Mesenchymal stem cell (in vitro differentiated cells and primary cell): ENCODE measurements around the gene DPPA3.

ENCODE experiments used
- DNase-seq: peaks from one replicate; pipeline ENCODE4 v3.0.0-alpha.2; 2013
- H2AFZ ChIP-seq: one replicate; pipeline ENCODE4 v1.6.1; 2013; ENCODE audit warnings: low read depth, mild to moderate bottlenecking, control low read depth, inconsistent platforms, low read length, moderate library complexity
- H2AK5ac ChIP-seq: 2 replicates; pipeline ENCODE4 v1.6.1; 2013; ENCODE audit warnings: low read length, moderate library complexity, mild to moderate bottlenecking, inconsistent platforms; ENCODE audit not compliant: severe bottlenecking
- H2BK120ac ChIP-seq: one replicate; pipeline ENCODE4 v1.6.1; 2013; ENCODE audit warnings: low read depth, mild to moderate bottlenecking, inconsistent platforms, low read length, moderate library complexity
- H2BK12ac ChIP-seq, 2 experiments: one replicate each; pipeline ENCODE4 v1.6.1; 2013; ENCODE audit warnings: inconsistent platforms in 2 of 2, low read length in 2 of 2, mild to moderate bottlenecking in 2 of 2, moderate library complexity in 2 of 2, control low read depth in 1 of 2
- H2BK15ac ChIP-seq: one replicate; pipeline ENCODE4 v1.6.1; 2013; ENCODE audit warnings: mild to moderate bottlenecking, low read depth, inconsistent platforms; ENCODE audit not compliant: poor library complexity, severe bottlenecking
- H2BK5ac ChIP-seq: 2 replicates; pipeline ENCODE4 v1.6.1; 2013; ENCODE audit warnings: low read depth, mild to moderate bottlenecking, low read length, control low read depth, inconsistent platforms; ENCODE audit not compliant: poor library complexity, severe bottlenecking
- H3K14ac ChIP-seq, 2 experiments: one replicate each; pipeline ENCODE4 v1.6.1; 2013; ENCODE audit warnings: inconsistent platforms in 2 of 2, low read length in 2 of 2, control low read depth in 1 of 2, mild to moderate bottlenecking in 1 of 2, moderate library complexity in 1 of 2
- H3K18ac ChIP-seq, 2 experiments: one replicate each; pipeline ENCODE4 v1.6.1; 2013; ENCODE audit warnings: inconsistent platforms in 2 of 2, low read length in 2 of 2, control low read depth in 1 of 2, low read depth in 1 of 2, mild to moderate bottlenecking in 1 of 2
- H3K23ac ChIP-seq, 2 experiments: one replicate each; pipeline ENCODE4 v1.6.1; 2013; ENCODE audit warnings: inconsistent platforms in 2 of 2, low read length in 2 of 2, mild to moderate bottlenecking in 2 of 2, moderate library complexity in 2 of 2, control low read depth in 1 of 2
- H3K27ac ChIP-seq: 2 replicates; pipeline ENCODE4 v1.5.1; 2013; ENCODE audit warnings: mild to moderate bottlenecking, moderate library complexity, low read length, control low read depth, inconsistent platforms; ENCODE audit not compliant: poor library complexity, severe bottlenecking
- H3K27me3 ChIP-seq, 2 experiments: 2 replicates each; pipeline versions ENCODE4 v1.6.1 to v1.7.0; 2013; ENCODE audit warnings: low read length in 2 of 2, mild to moderate bottlenecking in 2 of 2, moderate library complexity in 2 of 2, control low read depth in 1 of 2, inconsistent platforms in 1 of 2; ENCODE audit not compliant: control insufficient read depth in 1 of 2, insufficient read depth in 1 of 2
- H3K36me3 ChIP-seq, 2 experiments: 2 replicates each; pipeline versions ENCODE4 v1.6.1 to v1.7.0; 2013; ENCODE audit warnings: low read length in 2 of 2, control low read depth in 1 of 2, inconsistent platforms in 1 of 2, low read depth in 1 of 2, mild to moderate bottlenecking in 1 of 2; ENCODE audit not compliant: insufficient read depth in 2 of 2, control insufficient read depth in 1 of 2
- H3K4ac ChIP-seq, 2 experiments: one replicate each; pipeline ENCODE4 v1.6.1; 2013; ENCODE audit warnings: inconsistent platforms in 2 of 2, low read length in 2 of 2, mild to moderate bottlenecking in 2 of 2, moderate library complexity in 2 of 2, control low read depth in 1 of 2, low read depth in 1 of 2
- H3K4me1 ChIP-seq: 2 replicates; pipeline ENCODE4 v1.6.1; 2013; ENCODE audit warnings: low read depth, low read length, control low read depth; ENCODE audit not compliant: control insufficient read depth, insufficient read depth
- H3K4me2 ChIP-seq: 2 replicates; pipeline ENCODE4 v1.6.1; 2013; ENCODE audit warnings: low read length, mild to moderate bottlenecking, inconsistent platforms; ENCODE audit not compliant: poor library complexity, severe bottlenecking
- H3K4me3 ChIP-seq, 2 experiments: 2 replicates each; pipeline versions ENCODE4 v1.5.1 to v1.7.0; 2013; ENCODE audit warnings: low read length in 2 of 2, mild to moderate bottlenecking in 2 of 2, control low read depth in 1 of 2, low read depth in 1 of 2; ENCODE audit not compliant: insufficient read depth in 1 of 2
- H3K79me1 ChIP-seq: replicated peaks from 2 replicates; pipeline ENCODE4 v1.6.1; 2013; ENCODE audit warnings: mild to moderate bottlenecking, control low read depth, low read length, inconsistent platforms; ENCODE audit not compliant: poor library complexity, severe bottlenecking
- H3K9ac ChIP-seq: 2 replicates; pipeline ENCODE4 v1.7.0; 2013; ENCODE audit warnings: mild to moderate bottlenecking, low read length, moderate library complexity
- H3K9me3 ChIP-seq: 2 replicates; pipeline ENCODE4 v1.7.0; 2013; ENCODE audit warnings: mild to moderate bottlenecking, low read length; ENCODE audit not compliant: control insufficient read depth
- H4K8ac ChIP-seq: one replicate; pipeline ENCODE4 v1.6.1; 2013; ENCODE audit warnings: inconsistent platforms, mild to moderate bottlenecking, low read length, moderate library complexity
- H4K91ac ChIP-seq: one replicate; pipeline ENCODE4 v1.6.1; 2013; ENCODE audit warnings: mild to moderate bottlenecking, low read length, inconsistent platforms
- WGBS: methylation state at CpG from one replicate; pipeline ENCODE4 v1.1.7; 2013; ENCODE audit warnings: mixed read lengths; 5-methylcytosine and 5-hydroxymethylcytosine counted together

DPPA3 gene

GRCh38 chr12:7695237-7695560 is 16.0 kb upstream of the DPPA3 start:
- no peak for DNase-seq
- no peaks in the 10 kb centered on the region for H3K9me3 ChIP-seq
- H3K27ac ChIP-seq = no peak overlapping the region
- no peak overlapping the region for H3K9ac ChIP-seq
- no peak overlapping the region for H4K8ac ChIP-seq
- H2AFZ ChIP-seq = no peak overlapping the region
- H2BK120ac ChIP-seq = no peak overlapping the region
- no peak overlapping the region for H2BK15ac ChIP-seq
- H3K14ac ChIP-seq = no peak overlapping the region
- H3K4ac ChIP-seq = no peak overlapping the region
- H3K27me3 ChIP-seq = peaks cover 0 to 4% of the 10 kb centered on the region in 2 experiments
- no peak overlapping the region for H2BK12ac ChIP-seq
- H2BK5ac ChIP-seq = no peak overlapping the region
- 82% methylated on average over 10 of the region's 10 CpGs for WGBS
- no peaks in the 10 kb centered on the region for H3K79me1 ChIP-seq
- no peaks in the 10 kb centered on the region for H3K4me1 ChIP-seq
- H4K91ac ChIP-seq = no peak overlapping the region
- H3K4me3 ChIP-seq = no peak overlapping the region
- no peak overlapping the region for H3K18ac ChIP-seq
- H3K36me3 ChIP-seq = no peaks in the 10 kb centered on the region
- H3K23ac ChIP-seq = no peak overlapping the region
- no peak overlapping the region for H2AK5ac ChIP-seq
- no peak overlapping the region for H3K4me2 ChIP-seq

GRCh38 chr12:7695566-7696197 is 15.6 kb upstream of the DPPA3 start, which contains the start of gene GDF3:
GDF3 (minus strand) TSS chr12:7695775; CDS start chr12:7695728, 47 bp downstream.
- WGBS = 58% methylated on average over 6 of the region's 7 CpGs
- Histone ChIP-seq H2AK5ac (no peak within 1 kb of the TSS), H3K18ac (no peak within 1 kb of the TSS), H3K4me3 (no peak within 1 kb of the TSS), H3K9me3 (no peaks in the 10 kb centered on the region), H2BK120ac (no peak within 1 kb of the TSS), H2BK5ac (no peak within 1 kb of the TSS), H3K27ac (no peak within 1 kb of the TSS), H4K8ac (no peak within 1 kb of the TSS), H2AFZ (no peak within 1 kb of the TSS), H3K27me3 (peaks cover 0 to 4% of the 10 kb centered on the region in 2 experiments), H3K36me3 (no peaks in the 10 kb centered on the region), H3K4ac (no peak within 1 kb of the TSS), H3K9ac (no peak within 1 kb of the TSS), H3K79me1 (no peaks in the 10 kb centered on the region), H3K4me2 (no peak within 1 kb of the TSS), H2BK12ac (no peak within 1 kb of the TSS), H3K23ac (no peak within 1 kb of the TSS), H3K4me1 (no peaks in the 10 kb centered on the region), H3K14ac (no peak within 1 kb of the TSS), H2BK15ac (no peak within 1 kb of the TSS), H4K91ac (no peak within 1 kb of the TSS)
- no peak for DNase-seq

GRCh38 chr12:7705846-7706245 is 5.4 kb upstream of the DPPA3 start:
- no peak overlapping the region for H3K4me3 ChIP-seq
- H2AFZ ChIP-seq = no peak overlapping the region
- H3K4ac ChIP-seq = no peak overlapping the region
- no peak overlapping the region for H2BK5ac ChIP-seq
- no peaks in the 10 kb centered on the region for H3K36me3 ChIP-seq
- no peaks in the 10 kb centered on the region for H3K9me3 ChIP-seq
- H3K27ac ChIP-seq = no peak overlapping the region
- WGBS = 94% methylated on average over 29 of the region's 29 CpGs
- H3K4me2 ChIP-seq = no peak overlapping the region
- H3K27me3 ChIP-seq = peaks cover 0 to 6% of the 10 kb centered on the region in 2 experiments
- no peak overlapping the region for H4K8ac ChIP-seq
- H3K14ac ChIP-seq = no peak overlapping the region
- no peak overlapping the region for H2AK5ac ChIP-seq
- H4K91ac ChIP-seq = no peak overlapping the region
- no peak for DNase-seq
- H2BK12ac ChIP-seq = no peak overlapping the region
- H2BK15ac ChIP-seq = peak overlapping the region; percentile 23
- no peak overlapping the region for H2BK120ac ChIP-seq
- H3K18ac ChIP-seq = no peak overlapping the region
- H3K9ac ChIP-seq = no peak overlapping the region
- H3K23ac ChIP-seq = no peak overlapping the region
- H3K4me1 ChIP-seq = no peaks in the 10 kb centered on the region
- H3K79me1 ChIP-seq = no peaks in the 10 kb centered on the region

- Histone ChIP-seq H3K27me3 (peaks cover 0 to 6% of the 10 kb centered on the region in 2 experiments), H3K4ac (no peak overlapping the region), H3K4me3 (no peak overlapping the region), H2BK120ac (no peak overlapping the region), H3K9ac (no peak overlapping the region), H3K4me2 (no peak overlapping the region), H3K36me3 (no peaks in the 10 kb centered on the region), H3K4me1 (no peaks in the 10 kb centered on the region), H2BK5ac (no peak overlapping the region), H2AFZ (no peak overlapping the region), H2BK12ac (no peak overlapping the region), H3K9me3 (no peaks in the 10 kb centered on the region), H2AK5ac (no peak overlapping the region), H3K18ac (no peak overlapping the region), H2BK15ac (no peak overlapping the region), H3K14ac (no peak overlapping the region), H4K91ac (no peak overlapping the region), H4K8ac (no peak overlapping the region), H3K27ac (no peak overlapping the region), H3K79me1 (no peaks in the 10 kb centered on the region), H3K23ac (no peak overlapping the region)
- DNase-seq = no peak
- WGBS = 67% methylated on average over 8 of the region's 8 CpGs
Observed at GRCh38 chr12:7709969-7710675, 1.1 kb upstream of the DPPA3 start.
